ENCODE data around the gene MYLK3. TPM values are rescaled to one million over a fixed set of nuclear protein-coding genes. Genes with fewer than 3 reads are reported as not detected.

The MYLK3 gene
- total RNA-seq, 2 donors from 2014 or later = 0.29 to 0.97 TPM

Other genes starting within 250 kb of the MYLK3 start
- gene SHCBP1, start 127.0 kb downstream of the MYLK3 start, total RNA-seq = 1 to 10 TPM in 1 of 2 donors, under 1 TPM in 1; 0.76 to 2.5 TPM
- 10 to 100 TPM; 75.1 to 78.7 TPM for gene VPS35, start 59.2 kb downstream of the MYLK3 start, total RNA-seq
- 1 to 10 TPM; 1.0 to 2.0 TPM for gene ORC6, start 58.7 kb downstream of the MYLK3 start, total RNA-seq
- 1 to 10 TPM; 6.4 to 9.4 TPM for gene C16orf87, start 82.8 kb upstream of the MYLK3 start, total RNA-seq
- gene GPT2, start 136.0 kb upstream of the MYLK3 start, total RNA-seq = 1 to 10 TPM; 3.3 to 4.5 TPM
- 10 to 100 TPM; 46.9 to 47.8 TPM for gene DNAJA2, start 225.3 kb upstream of the MYLK3 start, total RNA-seq

Measured in posterior vena cava (tissue), 2 donors.